Natural killer cell (primary cell): Measurements from ENCODE around the gene STAG1. TPM values are rescaled to one million over a fixed set of nuclear protein-coding genes. Genes with fewer than 3 reads are reported as not detected.
A peak's percentile ranks its signal among the peaks of the same experiment; 100 is the strongest.
"Not testable (repeated sequence)": the region's sequence is repeated elsewhere in the genome, so short reads cannot be mapped to it uniquely, and the experiment has no call there.

Experiments
- ATAC-seq, 3 donors: fragments of 150-1000 bp in 2 of 3; fragments of 200-7000 bp in 1 of 3; cut with Tn5 transposase; 1 replicate in 1 of 3; 2 replicates in 2 of 3; pipeline ENCODE4 v1.10.0; 2021; ENCODE audit warnings: mild to moderate bottlenecking in 2 of 3, moderate library complexity in 2 of 3
- DNase-seq, 2 donors: peaks; one replicate each; pipeline versions ENCODE4 v3.0.0 to v3.0.0-alpha.2; 2013 to 2021; ENCODE audit warnings: mixed read lengths in 1 of 2
- H3K27ac ChIP-seq: one replicate; pipeline ENCODE4 v1.5.1; 2013; ENCODE audit warnings: mild to moderate bottlenecking, low read length
- H3K27me3 ChIP-seq: one replicate; pipeline ENCODE4 v1.6.1; 2013; ENCODE audit warnings: low read length; ENCODE audit not compliant: control insufficient read depth, insufficient read depth
- H3K36me3 ChIP-seq: one replicate; pipeline ENCODE4 v1.6.1; 2013; ENCODE audit warnings: low read length; ENCODE audit not compliant: control insufficient read depth, insufficient read depth
- H3K4me1 ChIP-seq: one replicate; pipeline ENCODE4 v1.6.1; 2013; ENCODE audit warnings: low read length; ENCODE audit not compliant: control insufficient read depth, insufficient read depth
- H3K4me3 ChIP-seq: one replicate; pipeline ENCODE4 v1.5.1; 2013; ENCODE audit warnings: low read length
- H3K9me3 ChIP-seq: one replicate; pipeline ENCODE4 v1.6.1; 2013; ENCODE audit warnings: low read length; ENCODE audit not compliant: control insufficient read depth, insufficient read depth
- H3K27ac Mint-ChIP-seq, 2 donors: one replicate each; pipeline ENCODE4 v1.8.0; 2022; ENCODE audit warnings: mild to moderate bottlenecking in 2 of 2, mixed read lengths in 2 of 2, moderate library complexity in 1 of 2
- H3K27me3 Mint-ChIP-seq, 2 donors: one replicate each; pipeline ENCODE4 v1.8.0; 2022; ENCODE audit warnings: low read depth in 2 of 2, mixed read lengths in 2 of 2
- H3K36me3 Mint-ChIP-seq: one replicate; pipeline ENCODE4 v1.8.0; 2022; ENCODE audit warnings: mixed read lengths
- H3K4me1 Mint-ChIP-seq, 2 donors: one replicate each; pipeline ENCODE4 v1.8.0; 2022; ENCODE audit warnings: mixed read lengths in 2 of 2
- H3K4me3 Mint-ChIP-seq: one replicate; pipeline ENCODE4 v1.8.0; 2022; ENCODE audit warnings: mild to moderate bottlenecking, moderate library complexity, mixed read lengths
- H3K9me3 Mint-ChIP-seq, 2 donors: one replicate each; pipeline ENCODE4 v1.8.0; 2022; ENCODE audit warnings: mixed read lengths in 2 of 2
- WGBS: methylation state at CpG from one replicate; pipeline ENCODE4 v1.1.7; 2013; ENCODE audit warnings: missing lambda C conversion rate; ENCODE audit not compliant: insufficient coverage; 5-methylcytosine and 5-hydroxymethylcytosine counted together
- intact Hi-C: fragments of 100-400 bp; cut with micrococcal nuclease; formaldehyde crosslinking; loops from one replicate; pipeline ENCODE4 v1.14.2; 2022
- total RNA-seq, 4 donors: library from RNA; stranded (reverse); fragments of 120-200 nt in 1 of 4; gene quantifications; one replicate each; pipeline versions ENCODE4 v1.2.3 to v1.2.4, GENCODE V29; 2013 to 2022
- TF ChIP-seq, protein P1 (sequence below): fragments of 200-600 bp; IDR thresholded peaks from one replicate; pipeline ENCODE4 v1.8.0; 2022; ENCODE audit warnings: antibody characterized with exemption

STAG1 gene
- 10 to 100 TPM; 55.1 to 66.2 (median 60.3) TPM for total RNA-seq
- 77.9 TPM for total RNA-seq (2013)

DNA sequence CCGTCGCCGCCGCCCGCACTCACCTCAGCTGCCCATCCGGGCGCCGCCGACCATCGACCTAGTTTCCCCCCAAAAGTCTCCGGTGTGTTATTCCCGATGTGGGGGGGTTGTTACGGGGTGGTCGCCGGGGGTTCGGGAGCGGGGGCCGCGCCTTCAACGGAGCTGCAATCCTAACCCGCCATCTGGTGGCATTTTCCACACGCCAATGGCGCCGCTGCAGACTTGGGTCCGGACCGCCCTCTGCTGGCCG lies at the start of gene STAG1:
TSS of gene STAG1 (minus strand) at position 207 of the 250 bp plus-strand sequence. CDS start 121,480 bp downstream, outside the sequence.
- H3K9me3 ChIP-seq = no peaks in the 10 kb centered on the region
- H3K36me3 ChIP-seq = no peaks in the 10 kb centered on the region
- ATAC-seq (no peak), DNase-seq (no peak)
- Mint-ChIP-seq H3K4me3 (peak within 1 kb of the TSS; percentile 95), H3K27ac (peak within 1 kb of the TSS; percentile 92 to 94), H3K4me1 (peaks cover 46 to 47% of the 10 kb centered on the region in 2 donors), H3K9me3 (no peaks in the 10 kb centered on the region), H3K36me3 (no peaks in the 10 kb centered on the region), H3K27me3 (no peaks in the 10 kb centered on the region)
- TF ChIP-seq, protein P1, sequence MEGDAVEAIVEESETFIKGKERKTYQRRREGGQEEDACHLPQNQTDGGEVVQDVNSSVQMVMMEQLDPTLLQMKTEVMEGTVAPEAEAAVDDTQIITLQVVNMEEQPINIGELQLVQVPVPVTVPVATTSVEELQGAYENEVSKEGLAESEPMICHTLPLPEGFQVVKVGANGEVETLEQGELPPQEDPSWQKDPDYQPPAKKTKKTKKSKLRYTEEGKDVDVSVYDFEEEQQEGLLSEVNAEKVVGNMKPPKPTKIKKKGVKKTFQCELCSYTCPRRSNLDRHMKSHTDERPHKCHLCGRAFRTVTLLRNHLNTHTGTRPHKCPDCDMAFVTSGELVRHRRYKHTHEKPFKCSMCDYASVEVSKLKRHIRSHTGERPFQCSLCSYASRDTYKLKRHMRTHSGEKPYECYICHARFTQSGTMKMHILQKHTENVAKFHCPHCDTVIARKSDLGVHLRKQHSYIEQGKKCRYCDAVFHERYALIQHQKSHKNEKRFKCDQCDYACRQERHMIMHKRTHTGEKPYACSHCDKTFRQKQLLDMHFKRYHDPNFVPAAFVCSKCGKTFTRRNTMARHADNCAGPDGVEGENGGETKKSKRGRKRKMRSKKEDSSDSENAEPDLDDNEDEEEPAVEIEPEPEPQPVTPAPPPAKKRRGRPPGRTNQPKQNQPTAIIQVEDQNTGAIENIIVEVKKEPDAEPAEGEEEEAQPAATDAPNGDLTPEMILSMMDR = peak; percentile 89
- H3K4me1 ChIP-seq = peaks cover 21% of the 10 kb centered on the region
- intact Hi-C loops = loop anchor here (1.0 to 5.0 kb wide), 9 partner anchors 35 to 556 kb away; partner anchors contain the start of genes MSL2, NCK1 and PCCB
- under 1% methylated on average over 27 of the region's 27 CpGs for WGBS
- H3K4me3 ChIP-seq = peak within 1 kb of the TSS; percentile 93
- H3K27ac ChIP-seq = peak within 1 kb of the TSS; percentile 99
- H3K27me3 ChIP-seq = no peaks in the 10 kb centered on the region

DNA sequence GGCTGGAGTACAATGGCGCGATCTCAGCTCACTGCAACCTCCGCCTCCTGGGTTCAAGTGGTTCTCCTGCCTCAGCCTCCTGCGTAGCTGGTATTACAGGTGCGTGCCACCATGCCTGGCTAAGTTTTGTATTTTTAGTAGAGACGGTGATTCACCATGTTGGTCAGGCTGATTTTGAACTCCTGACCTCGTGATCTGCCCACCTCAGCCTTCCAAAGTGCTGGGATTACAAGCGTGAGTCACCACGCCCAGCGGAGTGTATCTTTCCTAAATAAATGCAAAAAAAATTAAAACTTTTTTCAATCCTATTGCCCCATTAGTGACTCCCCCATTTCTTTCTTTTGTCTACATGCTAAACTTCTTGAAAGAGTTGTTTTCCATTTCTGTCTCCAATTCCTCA lies 49.0 kb upstream of the STAG1 start:
- H3K36me3 ChIP-seq, H3K36me3 Mint-ChIP-seq, H3K4me3 ChIP-seq, H3K27ac ChIP-seq, H3K9me3 ChIP-seq, ATAC-seq, H3K27ac Mint-ChIP-seq, intact Hi-C loops, H3K4me3 Mint-ChIP-seq, H3K27me3 Mint-ChIP-seq, DNase-seq, H3K27me3 ChIP-seq, H3K9me3 Mint-ChIP-seq: not testable (repeated sequence)
- peaks cover 10% of the 10 kb centered on the region for H3K4me1 ChIP-seq
- WGBS = 94% methylated on average over 10 of the region's 10 CpGs
- peaks cover 14 to 32% of the 10 kb centered on the region in 2 donors for H3K4me1 Mint-ChIP-seq

DNA sequence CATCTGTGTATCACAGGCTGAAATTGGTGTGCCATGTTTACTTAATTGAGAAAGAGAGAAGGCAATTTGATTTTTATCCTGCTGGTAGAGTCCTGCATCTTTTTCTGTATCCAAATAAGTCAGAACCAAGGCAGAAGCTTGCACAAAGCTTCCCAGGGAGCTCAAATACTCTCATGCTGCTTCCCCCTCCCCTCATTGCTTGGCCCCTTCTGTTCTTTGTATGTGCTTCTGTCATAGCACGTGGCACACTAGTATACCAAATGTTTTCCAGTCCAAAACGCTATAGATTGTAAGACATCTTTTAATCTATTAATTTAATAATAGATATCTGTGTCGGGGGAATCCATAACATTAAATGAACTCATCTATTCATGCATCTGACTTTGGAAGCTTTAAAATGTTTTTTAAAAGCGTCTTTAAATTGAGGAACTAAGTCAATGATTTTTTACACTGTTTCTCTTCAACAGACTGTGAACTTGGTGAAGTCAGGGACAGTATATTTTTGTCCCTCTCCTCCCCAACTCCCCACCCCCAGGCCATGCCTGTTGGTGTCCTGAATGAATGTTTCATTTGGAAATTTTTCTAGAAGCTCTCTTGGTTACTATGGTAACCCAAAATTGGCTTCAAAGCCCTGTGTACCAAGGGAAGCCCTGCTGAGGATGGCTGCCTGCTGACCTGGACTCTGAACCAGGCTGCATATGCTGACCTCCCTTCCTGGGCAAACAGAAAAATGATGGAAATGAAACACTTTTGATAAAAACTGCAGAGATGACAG lies 40.6 kb upstream of the STAG1 start:
- Histone ChIP-seq H3K4me3 (no peak overlapping the region), H3K27me3 (no peaks in the 10 kb centered on the region), H3K9me3 (no peaks in the 10 kb centered on the region), H3K4me1 (no peaks in the 10 kb centered on the region), H3K36me3 (no peaks in the 10 kb centered on the region), H3K27ac (no peak overlapping the region)
- WGBS = no CpG with 5 or more reads among the region's 4 CpGs
- intact Hi-C loops = no loop called here
- Mint-ChIP-seq H3K9me3 (no peaks in the 10 kb centered on the region), H3K4me3 (no peak overlapping the region), H3K27ac (no peak overlapping the region), H3K27me3 (peaks cover 7% of the 10 kb centered on the region in 2 donors), H3K36me3 (no peaks in the 10 kb centered on the region), H3K4me1 (no peaks in the 10 kb centered on the region)
- TF ChIP-seq, protein P1 = no peak
- no peak for DNase-seq
- no peak for ATAC-seq

DNA sequence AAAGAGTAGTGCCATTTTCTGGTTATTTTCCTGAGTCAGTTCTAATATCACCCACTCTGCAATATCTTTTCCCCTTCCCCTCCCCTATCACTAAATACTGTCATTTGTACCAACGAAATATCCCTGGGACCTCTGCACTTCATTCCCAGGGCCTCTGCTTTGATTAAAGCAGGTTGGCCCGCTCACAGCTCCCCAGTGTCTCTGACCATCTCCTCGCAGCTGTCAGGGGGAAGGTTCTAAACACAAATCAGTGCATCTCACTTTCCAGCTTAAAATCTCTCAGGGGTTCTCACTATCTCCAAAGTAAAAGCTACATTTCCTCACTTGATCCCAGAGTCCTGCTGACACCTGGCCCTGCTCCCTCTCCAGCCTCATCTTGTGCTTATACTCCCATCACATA lies 38.6 kb upstream of the STAG1 start:
- H3K27ac Mint-ChIP-seq = no peak overlapping the region
- peaks cover 2% of the 10 kb centered on the region for H3K4me1 ChIP-seq
- DNase-seq = no peak
- no peaks in the 10 kb centered on the region for H3K36me3 Mint-ChIP-seq
- no peak overlapping the region for H3K4me3 ChIP-seq
- no peaks in the 10 kb centered on the region for H3K9me3 ChIP-seq
- no peak overlapping the region for H3K27ac ChIP-seq
- no peak overlapping the region for H3K4me3 Mint-ChIP-seq
- H3K4me1 Mint-ChIP-seq = peaks cover 14 to 16% of the 10 kb centered on the region in 2 donors
- no peak for ATAC-seq
- WGBS = 83% methylated on average over 3 of the region's 3 CpGs
- no peaks in the 10 kb centered on the region for H3K9me3 Mint-ChIP-seq
- H3K27me3 Mint-ChIP-seq = peaks cover 7% of the 10 kb centered on the region in 2 donors
- H3K36me3 ChIP-seq = no peaks in the 10 kb centered on the region
- H3K27me3 ChIP-seq = no peaks in the 10 kb centered on the region
- intact Hi-C loops = no loop called here
- TF ChIP-seq, protein P1 = no peak
